Measurements from ENCODE around the gene SCAMP4. TPM values are rescaled to one million over a fixed set of nuclear protein-coding genes. Genes with fewer than 3 reads are reported as not detected.
"Not testable (repeated sequence)": the region's sequence is repeated elsewhere in the genome, so short reads cannot be mapped to it uniquely, and the experiment has no call there.

SCAMP4 gene
- total RNA-seq, 1 donor from 2014 or later = 16.2 TPM

GRCh38 chr19:1864480-1865171, 40.6 kb upstream of the SCAMP4 start:
- peak; percentile 76 for ATAC-seq (ENCODE audit: poor library complexity)
- intact Hi-C loops (cut with DNase I) = no loop called here
- peak; percentile 89 for DNase-seq

- ATAC-seq (ENCODE audit: poor library complexity) (no peak), DNase-seq (no peak)
- intact Hi-C loops (cut with DNase I) = no loop called here
Observed at GRCh38 chr19:1865172-1866010, 39.8 kb upstream of the SCAMP4 start.

GRCh38 chr19:1866693-1867348, 38.4 kb upstream of the SCAMP4 start:
- intact Hi-C loops (cut with DNase I) = no loop called here
- no peak for ATAC-seq (ENCODE audit: poor library complexity)
- DNase-seq = no peak

- intact Hi-C loops (cut with DNase I) = no loop called here
- DNase-seq = no peak
Observed at GRCh38 chr19:1867349-1867724, 37.9 kb upstream of the SCAMP4 start.

GRCh38 chr19:1868971-1869370, 36.2 kb upstream of the SCAMP4 start:
- intact Hi-C loops (cut with DNase I) = no loop called here
- DNase-seq = no peak
- ATAC-seq (ENCODE audit: poor library complexity) = no peak

More at GRCh38 chr19:1867349-1867724, 37.9 kb upstream of the SCAMP4 start:
- no peak for ATAC-seq (ENCODE audit: poor library complexity)

- ATAC-seq (ENCODE audit: poor library complexity) (no peak), DNase-seq (no peak)
- intact Hi-C loops (cut with DNase I) = no loop called here
Observed at GRCh38 chr19:1871140-1871597, 34.0 kb upstream of the SCAMP4 start.

- DNase-seq (no peak), ATAC-seq (ENCODE audit: poor library complexity) (no peak)
- intact Hi-C loops (cut with DNase I) = no loop called here
Observed at GRCh38 chr19:1871630-1872029, 33.6 kb upstream of the SCAMP4 start.

- DNase-seq (no peak), ATAC-seq (ENCODE audit: poor library complexity) (no peak)
- intact Hi-C loops (cut with DNase I) = no loop called here
Observed at GRCh38 chr19:1872807-1873523, 32.2 kb upstream of the SCAMP4 start.

GRCh38 chr19:1873524-1874473, 31.4 kb upstream of the SCAMP4 start:
- intact Hi-C loops (cut with DNase I) = no loop called here

GRCh38 chr19:1874554-1875185, 30.5 kb upstream of the SCAMP4 start:
- intact Hi-C loops (cut with DNase I) = no loop called here
- ATAC-seq (ENCODE audit: poor library complexity) = no peak
- no peak for DNase-seq

More at GRCh38 chr19:1873524-1874473, 31.4 kb upstream of the SCAMP4 start:
- DNase-seq (peak; percentile 76), ATAC-seq (ENCODE audit: poor library complexity) (peak; percentile 31)

- DNase-seq; intact Hi-C loops (cut with DNase I); ATAC-seq (ENCODE audit: poor library complexity): not testable (repeated sequence)
Observed at GRCh38 chr19:1875265-1875645, 29.9 kb upstream of the SCAMP4 start.

- intact Hi-C loops (cut with DNase I) = no loop called here
- DNase-seq (peak; percentile 97), ATAC-seq (ENCODE audit: poor library complexity) (peak; percentile 96)
Observed at GRCh38 chr19:1875646-1876495, 29.3 kb upstream of the SCAMP4 start.

- peak; percentile 0 for ATAC-seq (ENCODE audit: poor library complexity)
- intact Hi-C loops (cut with DNase I); DNase-seq: not testable (repeated sequence)
Observed at GRCh38 chr19:1876496-1877279, 28.5 kb upstream of the SCAMP4 start.

GRCh38 chr19:1877280-1877660, 27.9 kb upstream of the SCAMP4 start:
- DNase-seq; ATAC-seq (ENCODE audit: poor library complexity); intact Hi-C loops (cut with DNase I): not testable (repeated sequence)

- DNase-seq; intact Hi-C loops (cut with DNase I); ATAC-seq (ENCODE audit: poor library complexity): not testable (repeated sequence)
Observed at GRCh38 chr19:1878583-1878982, 26.6 kb upstream of the SCAMP4 start.

- DNase-seq; intact Hi-C loops (cut with DNase I): not testable (repeated sequence)
Observed at GRCh38 chr19:1879982-1880381, 25.2 kb upstream of the SCAMP4 start.

More at GRCh38 chr19:1879982-1880381, 25.2 kb upstream of the SCAMP4 start:
- ATAC-seq (ENCODE audit: poor library complexity) = not testable (repeated sequence)

Measured in Right ventricle myocardium superior (tissue), 1 donor.